Urinary bladder (tissue), 4 donors: ENCODE results near the gene EMC10. TPM values are rescaled to one million over a fixed set of nuclear protein-coding genes. Genes with fewer than 3 reads are reported as not detected.
"Not testable (repeated sequence)": the region's sequence is repeated elsewhere in the genome, so short reads cannot be mapped to it uniquely, and the experiment has no call there.

Experiments
- DNase-seq: peaks from one replicate; pipeline ENCODE4 v3.0.0-alpha.2; 2015; ENCODE audit errors: extremely low spot score
- H3K27ac ChIP-seq: one replicate; pipeline ENCODE4 v1.5.1; 2013; ENCODE audit warnings: low read depth, mild to moderate bottlenecking, moderate library complexity
- H3K36me3 ChIP-seq: one replicate; pipeline ENCODE4 v1.6.1; 2013; ENCODE audit warnings: mild to moderate bottlenecking, moderate library complexity; ENCODE audit not compliant: insufficient read depth
- H3K4me1 ChIP-seq: one replicate; pipeline ENCODE4 v1.6.1; 2013; ENCODE audit warnings: mild to moderate bottlenecking, moderate library complexity; ENCODE audit not compliant: insufficient read depth
- H3K4me3 ChIP-seq: one replicate; pipeline ENCODE4 v1.5.1; 2013; ENCODE audit warnings: low read depth, low read length
- WGBS: extraction: QIAGEN DNeasy Blood & Tissue Kit; methylation state at CpG from one replicate; pipeline ENCODE4 v1.1.7; 2013; 5-methylcytosine and 5-hydroxymethylcytosine counted together
- polyA plus RNA-seq: library from polyadenylated mRNA; stranded (reverse); fragments of 200-250 nt; gene quantifications from one replicate; pipeline ENCODE4 v1.2.3, GENCODE V29; 2013
- total RNA-seq: library from RNA; depleted of rRNA; stranded (reverse); fragments of >200 nt; gene quantifications from one replicate; pipeline ENCODE4 v1.2.3, GENCODE V29; 2014
- donor health status: healthy with polysubstance abuse.
- donor health status: healthy.

The EMC10 gene
- total and polyA plus RNA-seq, 2 donors, result 36.4 to 107 TPM

- H3K27ac ChIP-seq, result no peak overlapping the region
- DNase-seq, result no peak
- H3K4me1 ChIP-seq, result no peaks in the 10 kb centered on the region
- no peak overlapping the region for H3K4me3 ChIP-seq
- WGBS, result 91% methylated on average over 5 of the region's 5 CpGs
- H3K36me3 ChIP-seq, result no peaks in the 10 kb centered on the region
Observed at GRCh38 chr19:50437862-50438449, 38.4 kb upstream of the EMC10 start.

- H3K4me3 ChIP-seq, H3K27ac ChIP-seq, H3K36me3 ChIP-seq, DNase-seq, H3K4me1 ChIP-seq: not testable (repeated sequence)
- WGBS, result 77% methylated on average over 2 of the region's 2 CpGs
Observed at GRCh38 chr19:50439130-50439529, 37.2 kb upstream of the EMC10 start.

DNA sequence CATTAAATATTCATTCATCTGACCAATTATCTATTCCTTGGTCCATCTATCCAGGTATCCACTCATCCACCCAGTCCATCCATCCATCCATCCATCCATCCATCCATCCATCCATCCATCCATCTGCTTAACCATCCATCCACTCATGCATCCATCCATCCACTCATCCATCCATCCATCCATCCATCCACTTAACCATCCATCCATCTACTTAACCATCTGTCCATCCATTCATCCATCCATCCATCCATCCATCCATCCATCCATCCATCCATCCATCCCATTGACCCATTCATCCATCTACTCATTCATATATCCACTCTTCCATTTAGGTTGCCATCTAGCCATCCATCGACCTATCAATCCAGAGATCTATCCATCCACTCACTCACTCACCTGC lies 32.2 kb upstream of the EMC10 start:
- Histone ChIP-seq H3K4me1 (no peaks in the 10 kb centered on the region), H3K27ac (no peak overlapping the region), H3K4me3 (no peak overlapping the region), H3K36me3 (no peaks in the 10 kb centered on the region)
- 64% methylated on average over 1 of the region's 1 CpG for WGBS
- DNase-seq, result no peak

GRCh38 chr19:50447053-50447452 lies 29.3 kb upstream of the EMC10 start:
- WGBS, result 71% methylated on average over 5 of the region's 5 CpGs
- H3K4me3 ChIP-seq, result no peak overlapping the region
- H3K4me1 ChIP-seq, result no peaks in the 10 kb centered on the region
- no peaks in the 10 kb centered on the region for H3K36me3 ChIP-seq
- no peak overlapping the region for H3K27ac ChIP-seq
- DNase-seq, result no peak

- no peak overlapping the region for H3K4me3 ChIP-seq
- no peak for DNase-seq
- no peaks in the 10 kb centered on the region for H3K4me1 ChIP-seq
- no peak overlapping the region for H3K27ac ChIP-seq
- 95% methylated on average over 10 of the region's 10 CpGs for WGBS
- H3K36me3 ChIP-seq, result no peaks in the 10 kb centered on the region
Observed at GRCh38 chr19:50447750-50448149, 28.6 kb upstream of the EMC10 start.

GRCh38 chr19:50449236-50449899 lies 26.9 kb upstream of the EMC10 start:
- no peak overlapping the region for H3K4me3 ChIP-seq
- no peak overlapping the region for H3K27ac ChIP-seq
- DNase-seq, result no peak
- 80% methylated on average over 14 of the region's 14 CpGs for WGBS
- H3K36me3 ChIP-seq, result no peaks in the 10 kb centered on the region
- no peaks in the 10 kb centered on the region for H3K4me1 ChIP-seq

DNA sequence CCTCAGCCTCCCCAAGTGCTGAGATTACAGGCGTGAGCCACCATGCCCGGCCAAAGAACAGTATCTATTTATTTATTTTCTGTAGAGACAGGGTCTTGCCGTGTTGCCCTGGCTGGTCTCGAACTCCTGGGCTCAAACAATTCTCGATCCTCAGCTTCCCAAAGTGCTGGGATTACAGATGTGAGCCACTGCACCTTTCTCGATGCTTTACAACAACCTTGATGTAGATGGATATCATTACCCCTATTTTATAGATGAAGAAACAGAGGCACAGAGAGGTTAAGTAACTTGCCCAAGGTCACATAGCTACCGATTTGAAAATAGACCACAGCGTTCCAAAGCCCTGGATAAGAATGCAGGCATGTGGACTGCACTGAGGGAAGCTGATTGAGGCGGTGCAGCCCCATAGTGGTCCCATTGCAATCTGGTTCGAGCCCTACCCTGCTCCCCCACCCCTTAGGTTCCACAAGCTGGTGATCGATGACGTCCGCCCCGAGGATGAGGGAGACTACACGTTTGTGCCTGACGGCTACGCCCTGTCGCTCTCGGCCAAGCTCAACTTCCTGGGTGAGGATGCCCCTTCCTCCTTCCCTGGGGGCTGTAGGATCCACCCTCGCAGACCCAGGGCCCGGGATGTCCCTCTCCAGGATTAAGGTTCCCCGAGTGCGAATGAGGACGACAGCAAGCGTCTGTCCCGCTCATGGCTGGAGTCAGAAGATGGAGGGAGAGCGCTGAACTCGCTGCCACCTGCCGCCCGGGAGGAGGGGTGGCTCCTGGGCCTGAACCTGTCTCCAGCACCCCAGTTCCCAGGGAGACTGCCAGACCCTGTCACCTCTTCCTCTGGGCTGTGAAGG lies 25.7 kb upstream of the EMC10 start:
- DNase-seq, result no peak
- Histone ChIP-seq H3K27ac (no peak overlapping the region), H3K4me3 (no peak overlapping the region), H3K4me1 (no peaks in the 10 kb centered on the region), H3K36me3 (no peaks in the 10 kb centered on the region)
- 56% methylated on average over 30 of the region's 30 CpGs for WGBS

- WGBS, result 39% methylated on average over 13 of the region's 13 CpGs
- Histone ChIP-seq H3K4me3 (no peak overlapping the region), H3K27ac (no peak overlapping the region), H3K36me3 (no peaks in the 10 kb centered on the region), H3K4me1 (no peaks in the 10 kb centered on the region)
- no peak for DNase-seq
Observed at GRCh38 chr19:50451223-50451534, 25.1 kb upstream of the EMC10 start.

DNA sequence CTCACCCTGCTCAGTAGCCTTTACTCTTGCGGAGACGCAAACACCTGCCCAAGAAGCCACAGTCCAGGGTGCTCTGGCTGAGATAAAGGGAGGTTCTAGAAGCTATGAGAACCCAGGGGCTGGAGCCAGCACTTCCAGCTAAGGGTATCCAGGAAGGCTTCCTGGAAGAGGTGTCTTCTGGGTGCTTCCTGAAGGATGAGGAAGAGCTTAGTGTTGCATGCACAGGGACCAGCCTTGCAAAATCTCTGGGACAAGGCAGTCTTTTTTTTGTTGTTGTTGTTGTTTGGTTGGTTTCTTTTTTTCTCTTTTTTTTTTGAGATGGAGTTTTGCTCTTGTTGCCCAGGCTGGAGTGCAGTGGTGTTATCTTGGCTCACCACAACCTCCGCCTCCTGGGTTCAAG lies 23.1 kb upstream of the EMC10 start:
- Histone ChIP-seq H3K4me3 (no peak overlapping the region), H3K4me1 (no peaks in the 10 kb centered on the region), H3K27ac (no peak overlapping the region), H3K36me3 (no peaks in the 10 kb centered on the region)
- 96% methylated on average over 3 of the region's 3 CpGs for WGBS
- no peak for DNase-seq

- no peaks in the 10 kb centered on the region for H3K4me1 ChIP-seq
- 84% methylated on average over 2 of the region's 2 CpGs for WGBS
- H3K36me3 ChIP-seq, result no peaks in the 10 kb centered on the region
- DNase-seq, result no peak
- no peak overlapping the region for H3K27ac ChIP-seq
- no peak overlapping the region for H3K4me3 ChIP-seq
Observed at GRCh38 chr19:50455992-50456391, 20.3 kb upstream of the EMC10 start.

DNA sequence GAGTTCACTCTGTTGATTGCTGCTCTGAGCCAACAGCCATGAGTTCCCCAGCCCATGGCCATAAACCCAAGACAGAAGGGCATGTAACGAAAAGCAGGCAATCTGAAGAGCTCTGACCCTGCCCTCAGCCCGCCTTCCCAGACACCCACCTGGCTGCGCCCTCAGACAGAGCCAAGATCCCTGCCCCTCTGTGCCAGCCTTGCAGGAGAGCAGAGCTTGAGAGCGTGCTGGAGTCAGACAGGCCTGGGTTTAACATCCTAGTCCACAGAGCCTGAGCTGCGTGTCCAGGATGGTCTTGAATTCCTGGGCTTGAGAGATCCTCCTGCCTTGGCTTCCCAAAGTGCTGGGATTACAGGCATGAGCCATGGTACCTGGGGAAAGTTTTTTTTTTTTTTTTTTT lies 19.0 kb upstream of the EMC10 start:
- Histone ChIP-seq H3K27ac (no peak overlapping the region), H3K4me1 (no peaks in the 10 kb centered on the region), H3K36me3 (no peaks in the 10 kb centered on the region), H3K4me3 (no peak overlapping the region)
- 79% methylated on average over 5 of the region's 5 CpGs for WGBS
- no peak for DNase-seq

- H3K4me3 ChIP-seq, result no peak overlapping the region
- H3K36me3 ChIP-seq, result no peaks in the 10 kb centered on the region
- H3K27ac ChIP-seq, result no peak overlapping the region
- no peaks in the 10 kb centered on the region for H3K4me1 ChIP-seq
- DNase-seq, result no peak
- WGBS, result 30% methylated on average over 50 of the region's 50 CpGs
Observed at GRCh38 chr19:50458396-50459066, 17.8 kb upstream of the EMC10 start.

- WGBS, result 55% methylated on average over 32 of the region's 32 CpGs
- H3K36me3 ChIP-seq, result no peaks in the 10 kb centered on the region
- DNase-seq, result no peak
- no peaks in the 10 kb centered on the region for H3K4me1 ChIP-seq
- no peak overlapping the region for H3K27ac ChIP-seq
- H3K4me3 ChIP-seq, result no peak overlapping the region
Observed at GRCh38 chr19:50459067-50459456, 17.2 kb upstream of the EMC10 start.

DNA sequence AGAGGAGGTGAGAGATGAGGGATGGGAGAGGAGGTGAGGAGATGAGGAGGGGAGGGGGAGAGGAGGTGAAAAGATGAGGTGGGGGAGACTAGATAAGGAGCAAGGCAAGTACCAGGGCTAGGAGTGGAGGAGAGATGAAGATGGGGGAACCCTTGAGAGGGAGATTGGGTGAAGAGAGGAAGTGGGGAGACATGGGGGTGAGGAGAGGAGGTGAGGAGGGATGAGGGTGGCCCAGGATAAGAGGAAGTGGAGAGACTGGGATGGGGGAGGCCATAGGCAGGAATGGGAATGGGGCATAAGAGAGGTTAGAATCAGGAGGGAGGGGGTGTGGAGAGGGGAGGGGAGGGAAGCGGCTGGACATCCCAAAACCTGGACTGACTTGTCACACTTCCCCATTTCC lies 16.7 kb upstream of the EMC10 start:
- 11% methylated on average over 1 of the region's 1 CpG for WGBS
- no peak overlapping the region for H3K27ac ChIP-seq
- H3K36me3 ChIP-seq, result no peaks in the 10 kb centered on the region
- no peak overlapping the region for H3K4me3 ChIP-seq
- H3K4me1 ChIP-seq, result no peaks in the 10 kb centered on the region
- no peak for DNase-seq
